ENCODE results near the gene CLTCL1. TPM values are rescaled to one million over a fixed set of nuclear protein-coding genes. Genes with fewer than 3 reads are reported as not detected.

Gene CLTCL1
- total and polyA plus RNA-seq, 9 of the 15 experiments (the other 6 are each of a cell fraction or from before 2014, with no cell fraction given), result 1.1 to 11.7 (median 5.0) TPM

- TF ChIP-seq AFF1 (IDR thresholded peaks at IDR 0.05; ENCODE audit: low read depth in 1 of 2, partially characterized antibody in 2 of 2) (no peak), BRF2 (IDR thresholded peaks at IDR 0.05; ENCODE audit: borderline replicate concordance, insufficient read depth, insufficient read length) (no peak), RFX7 (CRISPR knock-in tag; IDR thresholded peaks at IDR 0.05) (no peak), PKNOX1 (IDR thresholded peaks at IDR 0.05) (no peak), MAZ (CRISPR knock-in tag; conservative IDR thresholded peaks at IDR 0.05 in 1 of 2, IDR thresholded peaks at IDR 0.05 in 1 of 2) (no peak), MIER1 (IDR thresholded peaks at IDR 0.05; ENCODE audit: low read depth) (no peak), PURB (CRISPR knock-in tag; IDR thresholded peaks at IDR 0.05; ENCODE audit: low read depth) (no peak), ZEB2 (IDR thresholded peaks at IDR 0.05) (no peak), TFAM (CRISPR knock-in tag; conservative IDR thresholded peaks at IDR 0.05) (no peak), GTF2A2 (tag; IDR thresholded peaks at IDR 0.05) (no peak), PRMT5 (CRISPR knock-in tag; IDR thresholded peaks at IDR 0.05) (no peak), KAT7 (CRISPR knock-in tag; IDR thresholded peaks at IDR 0.05; ENCODE audit: borderline replicate concordance) (no peak), TRIM25 (IDR thresholded peaks at IDR 0.05; ENCODE audit: borderline replicate concordance) (no peak), ELF2 (CRISPR knock-in tag; IDR thresholded peaks at IDR 0.05) (no peak), CEBPZ (IDR thresholded peaks at IDR 0.05; ENCODE audit: borderline replicate concordance, low read depth, low read length) (no peak)
Observed at GRCh38 chr22:19289475-19290161, 1.9 kb downstream of the CLTCL1 start (continued).
